Epidermal melanocyte (primary cell): Measurements from ENCODE around the gene UNC45A.
"Not testable (repeated sequence)": the region's sequence is repeated elsewhere in the genome, so short reads cannot be mapped to it uniquely, and the experiment has no call there.

Experiments used
- DNase-seq: peaks from one replicate; pipeline ENCODE4 v3.0.0; 2011; ENCODE audit warnings: low spot score; ENCODE audit not compliant: insufficient read length

Gene UNC45A

DNA sequence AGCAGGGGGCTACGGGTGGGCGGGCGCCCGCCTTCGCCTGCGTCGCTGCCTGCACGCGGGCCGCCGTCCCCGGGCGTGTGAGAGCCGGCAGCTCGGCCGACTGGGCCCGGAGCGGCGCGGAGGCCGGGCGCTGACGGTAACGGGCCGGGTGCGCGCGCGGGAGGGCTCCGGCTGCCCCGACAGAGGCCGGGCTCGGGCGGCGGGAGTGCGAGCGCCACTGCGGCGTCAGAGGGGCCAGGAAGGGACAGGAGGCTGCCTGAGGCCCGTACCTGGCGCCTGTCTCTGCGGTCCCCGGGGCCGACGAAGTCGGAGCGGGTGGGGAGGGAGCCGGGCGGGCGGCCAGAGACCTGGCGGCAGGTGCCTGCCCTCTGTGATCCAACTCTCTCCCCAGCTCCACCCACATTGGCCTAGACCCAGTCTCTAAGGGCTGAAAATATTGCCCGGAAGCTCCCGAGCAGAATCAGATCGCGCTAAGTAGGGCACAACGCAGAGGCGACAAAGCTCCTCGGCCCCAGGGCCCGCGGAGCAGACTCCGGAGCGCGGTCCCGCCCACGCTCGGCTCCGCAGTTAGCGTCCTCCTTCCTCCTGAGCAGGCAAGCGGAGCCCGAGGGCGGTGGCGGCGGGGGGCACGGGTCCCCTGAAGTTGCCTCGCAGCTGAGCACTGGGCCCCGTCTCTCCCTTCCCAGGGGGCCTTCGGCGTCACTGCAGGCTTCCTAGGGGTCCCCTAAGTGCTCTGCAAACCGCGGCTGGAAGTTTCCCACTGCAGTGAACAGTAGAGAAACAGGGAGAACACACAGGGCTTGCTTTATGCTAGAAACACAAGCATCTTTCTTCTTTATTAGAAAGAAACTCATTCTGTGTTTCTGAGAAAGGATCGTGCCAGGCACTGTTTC, 32.0 kb upstream of the UNC45A start, which contains the start of gene MAN2A2:
MAN2A2 (plus strand) TSS at position 463 of the 893 bp plus-strand sequence. CDS start 906 bp downstream, outside the sequence.
- peak; percentile 89 for DNase-seq

DNA sequence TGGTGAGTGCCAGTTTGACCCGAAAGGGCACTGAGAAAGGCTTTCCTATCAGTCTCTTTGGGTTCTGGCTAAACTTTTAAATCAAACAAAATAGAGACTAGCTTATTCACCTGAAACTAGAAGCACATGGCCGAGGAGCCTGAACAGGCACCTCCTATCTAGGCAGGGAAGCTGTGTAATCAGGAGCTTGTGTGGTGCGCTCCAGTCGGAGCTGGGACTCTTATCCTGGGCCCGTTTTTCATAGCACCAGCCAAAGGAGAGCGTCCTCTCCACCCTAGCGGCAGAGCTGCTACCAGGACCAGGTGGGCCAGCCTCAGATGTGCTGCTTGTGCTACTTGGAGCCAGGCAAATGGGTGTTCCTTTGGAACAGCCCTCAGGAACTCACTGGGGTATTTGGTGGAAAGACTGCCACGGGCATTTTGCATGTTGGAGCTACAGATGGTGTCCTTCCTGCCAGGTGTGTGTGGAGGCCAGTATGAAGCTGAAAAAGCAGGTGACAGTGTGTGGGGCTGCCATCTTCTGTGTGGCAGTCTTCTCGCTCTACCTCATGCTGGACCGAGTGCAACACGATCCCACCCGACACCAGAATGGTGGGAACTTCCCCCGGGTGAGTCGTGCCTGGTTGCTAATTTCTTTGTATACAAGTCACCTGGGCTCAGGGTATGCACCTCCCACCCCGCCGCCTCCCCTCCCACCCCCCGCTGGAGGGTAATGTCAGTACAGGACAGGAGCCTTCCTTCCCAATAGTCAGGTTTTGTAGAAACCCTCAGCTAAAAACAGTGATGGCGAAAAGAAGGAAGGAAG, 31.1 kb upstream of the UNC45A start:
- DNase-seq: no peak

DNA sequence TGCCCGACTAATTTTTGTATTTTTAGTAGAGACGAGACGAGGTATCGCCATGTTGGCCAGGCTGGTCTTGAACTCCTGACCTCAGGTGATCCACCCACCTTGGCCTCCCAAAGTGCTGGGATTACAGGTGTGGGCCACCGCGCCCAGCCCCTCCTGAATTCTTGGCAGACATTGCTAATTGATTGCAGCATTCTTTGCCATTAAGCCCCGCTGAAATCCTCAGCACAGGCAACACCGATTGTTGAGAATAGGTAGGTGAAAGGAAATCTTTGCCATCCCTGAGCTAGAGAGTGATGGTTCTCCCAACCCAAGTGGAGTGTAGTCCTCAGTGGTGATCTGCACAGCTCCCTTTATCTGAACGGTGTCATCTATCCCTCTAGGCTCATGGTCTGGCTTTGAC, 30.3 kb upstream of the UNC45A start:
- no peak for DNase-seq

DNA sequence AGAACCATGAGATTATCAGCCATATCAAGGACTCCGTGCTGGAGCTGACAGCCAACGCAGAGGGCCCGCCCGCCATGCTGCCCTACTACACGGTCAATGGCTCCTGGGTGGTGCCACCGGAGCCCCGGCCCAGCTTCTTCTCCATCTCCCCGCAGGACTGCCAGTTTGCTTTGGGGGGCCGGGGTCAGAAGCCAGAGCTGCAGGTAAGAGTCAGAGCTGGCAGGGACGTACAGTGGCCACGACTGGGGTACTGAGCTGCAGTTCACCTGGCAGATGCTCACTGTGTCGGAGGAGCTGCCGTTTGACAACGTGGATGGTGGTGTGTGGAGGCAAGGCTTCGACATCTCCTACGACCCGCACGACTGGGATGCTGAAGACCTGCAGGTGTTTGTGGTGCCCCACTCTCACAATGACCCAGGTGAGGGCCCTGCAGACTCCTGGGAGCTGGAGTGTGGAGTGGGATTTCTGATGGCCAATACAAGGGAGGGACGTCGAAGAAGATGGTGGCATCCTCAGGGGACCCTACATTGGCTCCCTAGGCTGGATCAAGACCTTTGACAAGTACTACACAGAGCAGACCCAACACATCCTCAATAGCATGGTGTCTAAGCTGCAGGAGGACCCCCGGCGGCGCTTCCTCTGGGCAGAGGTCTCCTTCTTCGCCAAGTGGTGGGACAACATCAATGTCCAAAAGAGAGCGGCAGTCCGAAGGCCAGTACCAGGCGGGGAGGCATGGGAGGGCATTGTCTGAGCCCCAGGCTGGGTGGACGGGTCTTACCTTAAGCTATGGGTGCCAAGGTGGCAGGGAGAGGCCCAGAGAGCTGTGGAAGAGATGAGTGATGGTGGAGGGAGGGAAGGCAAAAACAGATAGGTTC, 29.5 kb upstream of the UNC45A start:
- DNase-seq: no peak

DNA sequence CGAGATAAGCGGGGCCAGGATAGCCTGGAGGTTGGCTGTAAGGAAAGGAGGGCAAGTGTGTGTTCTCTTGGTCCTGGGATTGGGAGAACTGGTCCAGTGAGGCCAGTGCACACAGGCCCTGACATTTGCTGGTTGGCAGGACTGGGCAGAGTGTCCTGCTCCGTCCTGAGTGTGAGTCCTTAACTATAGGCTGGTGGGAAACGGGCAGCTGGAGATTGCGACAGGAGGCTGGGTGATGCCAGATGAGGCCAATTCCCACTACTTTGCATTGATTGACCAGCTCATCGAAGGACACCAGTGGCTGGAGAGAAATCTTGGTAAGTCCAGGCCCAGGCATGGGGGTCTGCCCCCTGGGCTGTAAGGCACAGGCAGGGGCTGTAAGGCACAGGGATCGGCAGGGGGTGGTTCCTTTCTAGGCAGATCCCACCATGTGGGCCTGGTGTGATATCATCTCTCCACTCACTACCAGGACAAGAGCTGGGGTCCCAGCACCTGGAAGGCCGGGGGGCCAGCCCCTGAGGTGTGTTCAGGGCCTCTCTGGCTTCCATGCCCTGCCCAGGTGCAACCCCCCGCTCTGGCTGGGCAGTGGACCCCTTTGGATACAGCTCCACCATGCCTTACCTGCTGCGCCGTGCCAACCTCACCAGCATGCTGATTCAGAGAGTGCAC, 28.8 kb upstream of the UNC45A start:
- no peak for DNase-seq

DNA sequence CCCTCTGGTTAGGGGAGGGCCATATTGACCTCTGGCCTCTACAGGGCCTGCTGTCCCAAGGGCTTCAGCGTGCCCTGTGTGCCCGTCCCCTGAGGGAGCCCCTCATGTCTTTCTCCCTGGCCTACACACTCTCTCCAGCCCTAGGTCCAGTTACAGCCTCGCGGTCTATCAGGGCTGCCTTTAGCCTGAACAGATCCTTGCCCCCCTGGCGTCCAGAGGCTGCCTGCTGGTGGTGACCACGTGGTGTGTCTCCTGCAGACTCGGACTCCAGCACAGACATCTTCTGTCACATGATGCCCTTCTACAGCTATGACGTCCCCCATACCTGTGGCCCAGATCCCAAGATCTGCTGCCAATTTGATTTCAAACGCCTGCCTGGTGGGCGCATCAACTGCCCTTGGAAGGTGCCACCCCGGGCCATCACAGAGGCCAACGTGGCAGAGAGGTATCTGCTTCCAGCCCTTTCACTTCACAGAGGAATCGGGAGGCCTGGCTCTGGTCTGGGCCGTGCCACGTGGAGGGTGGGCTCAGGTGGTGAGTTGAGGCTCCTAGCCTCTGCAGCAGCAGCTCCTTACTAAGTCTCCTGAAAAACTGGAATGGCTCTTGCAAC, 27.9 kb upstream of the UNC45A start:
- peak; percentile 11 for DNase-seq

DNA sequence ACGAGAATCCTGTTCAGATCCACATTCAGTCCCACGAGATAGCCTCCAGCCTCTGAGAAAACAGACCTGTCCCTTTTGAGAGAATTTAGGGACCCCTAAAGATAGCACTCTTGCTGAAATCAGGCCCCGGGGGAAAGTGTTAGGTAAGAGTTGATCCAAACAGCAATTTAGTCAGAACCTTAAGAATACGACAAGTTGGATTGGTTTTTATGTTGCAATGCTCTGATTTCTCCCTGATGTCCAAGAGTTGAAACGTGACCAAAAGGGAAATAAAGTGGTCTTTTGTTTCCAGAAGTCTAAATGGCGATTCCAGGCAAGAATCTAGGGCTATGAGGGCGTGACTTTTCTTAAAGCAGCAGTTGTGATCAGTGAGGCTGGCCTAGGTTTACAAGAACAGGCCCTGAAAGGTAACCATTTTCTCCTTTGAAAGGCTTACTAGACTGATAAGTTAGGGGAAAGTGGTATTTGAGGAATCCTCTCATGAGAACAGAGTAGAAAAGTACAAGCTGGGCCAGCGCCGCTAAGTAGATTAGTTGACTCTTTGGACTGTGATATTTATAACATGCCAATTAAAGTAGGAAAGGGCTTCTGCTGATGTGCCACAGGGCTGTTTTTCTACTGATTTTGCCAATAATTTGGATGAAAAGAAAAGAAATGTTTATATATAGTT, 27.1 kb upstream of the UNC45A start:
- peak; percentile 51 for DNase-seq

DNA sequence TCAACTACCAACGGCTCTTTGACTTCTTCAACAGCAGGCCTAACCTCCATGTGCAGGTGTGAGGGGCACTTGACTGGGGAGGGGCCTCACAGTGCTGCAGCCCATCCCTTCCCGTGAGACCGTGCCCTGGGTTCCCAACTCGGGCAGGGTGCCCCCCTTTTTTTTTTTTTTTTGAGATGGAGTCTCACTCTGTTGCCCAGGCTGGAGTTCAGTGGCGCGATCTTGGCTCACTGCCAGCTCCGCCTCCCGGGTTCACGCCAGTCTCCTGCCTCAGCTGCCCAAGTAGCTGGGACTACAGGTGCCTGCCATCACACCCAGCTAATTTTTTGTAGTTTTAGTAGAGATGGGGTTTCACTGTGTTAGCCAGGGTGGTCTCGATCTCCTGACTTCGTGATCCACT, 25.6 kb upstream of the UNC45A start:
- DNase-seq: not testable (repeated sequence)

DNA sequence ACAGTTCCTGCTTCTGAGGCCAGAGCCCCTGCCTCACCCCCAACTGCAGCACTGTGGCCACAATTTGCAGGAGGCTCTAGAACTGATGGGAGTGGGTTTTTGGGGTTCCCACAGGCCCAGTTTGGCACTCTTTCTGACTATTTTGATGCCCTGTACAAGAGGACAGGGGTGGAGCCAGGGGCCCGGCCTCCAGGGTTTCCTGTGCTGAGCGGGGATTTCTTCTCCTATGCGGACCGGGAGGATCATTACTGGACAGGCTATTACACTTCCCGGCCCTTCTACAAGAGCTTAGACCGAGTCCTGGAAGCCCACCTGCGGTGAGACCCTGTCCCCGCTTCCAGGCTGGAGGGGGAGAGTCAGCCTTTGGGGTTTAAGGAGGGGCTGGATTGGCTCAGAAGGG, 25.1 kb upstream of the UNC45A start:
- DNase-seq: no peak

DNA sequence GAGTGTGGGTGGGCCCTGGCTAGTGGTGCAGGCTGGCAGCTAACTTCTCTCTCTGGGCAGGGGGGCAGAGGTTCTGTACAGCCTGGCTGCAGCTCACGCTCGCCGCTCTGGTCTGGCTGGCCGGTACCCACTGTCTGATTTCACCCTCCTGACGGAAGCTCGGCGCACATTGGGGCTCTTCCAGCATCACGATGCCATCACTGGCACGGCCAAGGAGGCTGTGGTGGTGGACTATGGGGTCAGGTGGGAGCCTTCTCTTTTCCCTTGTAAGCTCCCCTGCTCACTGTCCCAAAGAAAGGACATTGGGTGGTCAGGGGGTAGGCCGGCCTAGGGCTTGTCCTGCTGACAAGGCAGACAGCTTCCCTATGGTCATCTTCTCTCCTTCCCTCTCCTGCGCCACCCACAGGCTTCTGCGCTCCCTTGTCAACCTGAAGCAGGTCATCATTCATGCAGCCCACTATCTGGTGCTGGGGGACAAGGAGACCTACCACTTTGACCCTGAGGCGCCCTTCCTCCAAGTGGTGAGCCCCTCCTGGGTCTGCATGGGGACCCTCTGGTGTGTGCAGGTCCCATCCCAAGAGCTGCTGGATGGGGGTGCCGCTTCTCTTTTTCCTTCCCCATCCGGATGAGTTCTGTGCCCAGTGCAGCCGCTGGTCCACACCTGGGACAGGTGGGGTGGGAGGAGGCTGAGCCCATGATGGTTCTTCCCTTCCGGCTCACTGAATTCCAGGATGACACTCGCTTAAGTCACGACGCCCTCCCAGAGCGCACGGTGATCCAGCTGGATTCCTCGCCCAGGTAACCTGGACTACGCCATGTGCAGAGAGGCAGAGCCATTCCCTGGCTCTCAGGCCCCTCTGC, 24.4 kb upstream of the UNC45A start:
- no peak for DNase-seq

DNA sequence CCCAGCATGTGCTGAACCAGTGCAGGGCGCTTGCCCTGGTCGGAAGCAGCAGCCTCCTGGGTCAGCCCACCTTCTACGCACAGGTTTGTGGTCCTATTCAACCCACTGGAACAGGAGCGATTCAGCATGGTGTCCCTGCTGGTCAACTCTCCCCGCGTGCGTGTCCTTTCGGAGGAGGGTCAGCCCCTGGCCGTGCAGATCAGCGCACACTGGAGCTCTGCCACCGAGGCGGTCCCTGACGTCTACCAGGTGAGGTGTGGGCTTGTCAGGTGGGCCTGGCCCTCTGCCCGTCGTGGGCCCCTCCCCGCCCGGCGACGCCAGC, 23.8 kb upstream of the UNC45A start:
- no peak for DNase-seq

DNA sequence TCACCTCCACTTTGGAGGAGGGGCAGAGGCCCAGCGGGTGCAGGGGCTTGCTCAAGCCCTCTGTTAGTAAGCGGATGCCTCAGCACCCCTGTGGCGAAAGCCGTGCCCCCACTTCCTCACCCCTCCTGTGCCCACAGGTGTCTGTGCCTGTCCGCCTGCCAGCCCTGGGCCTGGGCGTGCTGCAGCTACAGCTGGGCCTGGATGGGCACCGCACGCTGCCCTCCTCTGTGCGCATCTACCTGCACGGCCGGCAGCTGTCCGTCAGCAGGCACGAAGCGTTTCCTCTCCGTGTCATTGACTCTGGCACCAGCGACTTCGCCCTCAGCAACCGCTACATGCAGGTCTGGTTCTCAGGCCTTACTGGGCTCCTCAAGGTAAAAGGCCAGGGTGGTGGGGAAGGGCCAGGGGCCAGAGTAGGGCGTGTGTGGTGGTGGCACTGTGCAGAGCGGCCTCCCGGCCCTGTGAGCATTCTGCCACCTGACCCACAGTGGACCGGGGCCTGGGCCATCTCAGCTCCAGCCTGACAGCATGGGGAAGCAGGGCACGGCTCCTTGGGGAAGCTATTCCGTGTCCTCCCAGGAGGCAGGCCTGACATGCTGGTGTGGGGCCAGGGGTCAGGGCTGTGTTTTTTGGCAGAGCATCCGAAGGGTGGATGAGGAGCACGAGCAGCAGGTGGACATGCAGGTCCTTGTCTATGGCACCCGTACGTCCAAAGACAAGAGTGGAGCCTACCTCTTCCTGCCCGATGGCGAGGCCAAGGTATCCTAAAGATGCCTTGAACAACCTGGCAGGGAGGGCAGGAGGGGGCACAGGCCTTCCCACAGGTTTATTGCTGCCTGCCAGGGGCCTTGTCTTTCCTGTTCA, 22.9 kb upstream of the UNC45A start:
- DNase-seq: no peak

DNA sequence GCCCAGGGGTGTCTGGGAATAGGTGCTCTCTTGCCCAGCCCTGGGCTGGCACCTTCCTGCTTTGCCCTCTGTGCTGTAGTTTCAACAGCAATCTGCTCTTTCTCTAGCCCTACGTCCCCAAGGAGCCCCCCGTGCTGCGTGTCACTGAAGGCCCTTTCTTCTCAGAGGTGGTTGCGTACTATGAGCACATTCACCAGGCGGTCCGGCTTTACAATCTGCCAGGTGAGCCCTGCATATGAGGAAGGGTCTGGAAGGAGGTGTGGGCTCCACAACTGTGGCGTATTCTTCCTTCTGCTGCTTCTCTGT, 22.4 kb upstream of the UNC45A start:
- no peak for DNase-seq

DNA sequence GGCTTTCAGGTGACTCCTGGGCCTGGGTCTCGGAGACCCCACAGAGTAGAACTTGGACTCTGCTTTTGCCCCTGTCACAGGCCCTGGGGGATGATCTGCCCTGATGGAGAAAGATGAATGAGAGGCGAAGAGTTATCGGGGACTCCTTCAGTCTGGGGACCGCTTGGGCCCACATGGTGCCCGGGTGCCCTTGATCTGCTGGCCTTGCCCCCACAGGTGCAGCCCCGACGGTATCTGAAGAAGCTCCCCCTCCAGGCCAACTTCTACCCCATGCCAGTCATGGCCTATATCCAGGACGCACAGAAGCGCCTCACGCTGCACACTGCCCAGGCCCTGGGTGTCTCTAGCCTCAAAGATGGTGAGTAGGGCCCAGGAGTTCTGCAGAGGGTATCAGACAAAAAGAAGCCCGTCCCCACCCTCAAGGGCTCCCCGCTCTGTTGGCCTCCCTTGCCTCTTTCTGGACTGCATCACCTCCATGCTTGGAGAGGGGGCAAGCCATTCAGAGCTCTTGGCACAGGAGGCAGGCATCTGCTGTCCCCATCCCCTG, 21.6 kb upstream of the UNC45A start:
- peak; percentile 10 for DNase-seq

DNA sequence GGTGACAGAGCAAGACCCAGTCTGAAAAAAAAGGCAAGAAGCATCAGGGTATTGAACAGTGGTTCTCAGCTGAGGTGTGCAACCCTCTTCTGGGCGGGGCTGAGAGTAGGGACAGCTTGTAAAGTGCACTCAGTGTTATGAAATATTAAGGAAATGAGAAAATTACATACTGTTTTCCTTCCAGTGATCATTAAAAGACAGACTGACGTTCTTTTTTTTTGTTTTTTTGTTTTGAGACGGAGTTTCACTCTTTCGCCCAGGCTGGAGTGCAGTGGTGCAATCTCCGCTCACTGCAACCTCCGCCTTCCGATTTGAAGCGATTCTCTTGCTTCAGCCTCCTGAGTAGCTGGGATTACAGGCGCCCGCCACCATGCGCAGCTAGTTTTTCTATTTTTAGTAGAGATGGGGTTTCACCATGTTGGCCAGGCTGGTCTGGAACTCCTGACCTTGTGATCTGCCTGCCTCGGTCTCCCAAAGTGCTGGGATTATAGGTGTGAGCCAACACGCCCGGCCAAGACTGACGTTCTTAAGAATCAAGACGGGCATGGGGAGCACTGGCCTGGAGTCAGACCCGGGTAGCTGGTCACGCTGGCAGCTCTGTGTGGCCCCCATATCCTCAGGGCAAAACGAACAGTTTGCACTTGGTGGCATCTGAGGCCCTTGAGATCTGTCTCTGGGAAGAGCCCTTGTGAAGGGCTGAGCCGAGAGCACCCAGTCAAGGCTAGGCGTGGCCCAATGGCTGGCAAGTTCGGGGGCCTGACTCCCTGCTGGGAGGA, 20.6 kb upstream of the UNC45A start:
- no peak for DNase-seq

DNA sequence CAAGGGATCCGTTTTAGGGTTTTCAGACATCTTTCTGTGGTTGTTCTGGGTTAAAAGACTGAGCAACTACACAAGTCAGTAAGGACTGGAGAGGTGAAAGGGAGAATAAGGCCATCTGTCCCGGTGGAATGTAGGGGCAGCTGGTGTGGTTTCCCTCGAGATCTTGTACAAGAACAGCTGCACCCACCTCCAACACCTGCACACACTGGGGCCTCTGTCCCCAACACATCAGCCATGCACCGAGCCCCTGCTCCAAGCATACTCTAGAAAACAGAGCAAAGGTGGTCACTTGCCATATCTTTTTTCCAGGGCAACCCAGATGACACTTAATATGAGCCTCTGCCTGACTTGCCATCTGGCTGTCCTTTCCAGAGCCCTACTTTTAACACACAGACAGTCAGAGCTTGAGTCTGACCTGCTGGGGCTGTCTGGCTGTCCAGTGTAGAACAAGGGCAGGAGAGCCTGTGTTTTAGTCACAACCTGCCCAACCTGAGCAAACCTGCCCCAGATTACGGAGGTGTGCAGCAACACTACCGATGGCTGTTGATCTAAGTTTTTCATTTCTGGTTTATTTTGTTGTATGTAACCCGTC, 19.8 kb upstream of the UNC45A start:
- no peak for DNase-seq
